ENCODE results near the gene MYO1D. TPM values are rescaled to one million over a fixed set of nuclear protein-coding genes. Genes with fewer than 3 reads are reported as not detected.

The MYO1D gene
- total and polyA plus RNA-seq, 2 of the 13 experiments (the other 11 are each of a cell fraction or from before 2014, with no cell fraction given): 13.2 to 17.3 TPM

DNA sequence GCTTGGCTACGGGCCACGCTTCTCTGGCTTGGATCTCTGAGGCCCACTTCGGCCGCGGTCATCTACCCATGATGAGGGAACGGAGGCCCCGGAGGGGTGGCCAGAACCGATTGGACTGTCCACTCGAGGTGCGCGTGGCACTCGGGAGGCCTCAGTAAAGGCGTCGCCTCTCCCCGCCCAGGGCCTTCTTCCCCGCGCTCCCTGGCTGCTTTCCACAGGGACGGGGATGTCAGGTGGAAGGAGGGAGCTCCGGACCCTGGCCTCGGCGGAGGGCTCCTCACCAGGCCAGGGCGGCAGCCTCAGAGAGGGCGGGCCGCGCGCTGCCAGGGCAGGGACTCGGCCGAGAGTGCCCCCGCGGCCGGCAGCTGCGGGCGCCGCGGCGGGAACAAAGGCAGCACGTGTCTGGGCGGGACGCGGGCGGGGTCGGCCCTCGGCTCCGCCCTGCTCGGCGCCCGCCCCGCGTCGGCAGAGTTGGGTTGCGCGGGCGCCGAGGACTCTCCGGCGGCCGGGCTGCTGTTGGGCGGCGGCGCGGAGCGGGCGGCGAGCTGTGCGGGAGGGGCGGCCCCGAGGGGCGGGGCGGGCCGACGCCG, 390.7 kb downstream of the MYO1D start (continued):
- TF ChIP-seq TARDBP (CRISPR knock-in tag; IDR thresholded peaks at IDR 0.05): 0 out of 2 replicates have a peak, but pooled peaks have one; percentile 43
- no peak for TF ChIP-seq KDM1A (CRISPR knock-in tag; IDR thresholded peaks at IDR 0.05)
- TF ChIP-seq AGO2 (optimal IDR thresholded peaks at IDR 0.05; ENCODE audit: low read depth, low read length): peak; percentile 88
- TF ChIP-seq EED (CRISPR knock-in tag; IDR thresholded peaks at IDR 0.05): no peak
- TF ChIP-seq POLR2AphosphoS2 (IDR thresholded peaks at IDR 0.05; ENCODE audit: low read depth, low read length): no peak
- no peak for TF ChIP-seq ZNF253 (CRISPR knock-in tag; IDR thresholded peaks at IDR 0.05; ENCODE audit: borderline replicate concordance)
- peak; percentile 80; the same call in 1 of the 2 replicates for TF ChIP-seq ZNF776 (CRISPR knock-in tag; IDR thresholded peaks at IDR 0.05)
- peak; percentile 41; the same call in 1 of the 2 replicates for TF ChIP-seq GFI1 (CRISPR knock-in tag; IDR thresholded peaks at IDR 0.05; ENCODE audit: borderline replicate concordance)
- TF ChIP-seq, protein P1, sequence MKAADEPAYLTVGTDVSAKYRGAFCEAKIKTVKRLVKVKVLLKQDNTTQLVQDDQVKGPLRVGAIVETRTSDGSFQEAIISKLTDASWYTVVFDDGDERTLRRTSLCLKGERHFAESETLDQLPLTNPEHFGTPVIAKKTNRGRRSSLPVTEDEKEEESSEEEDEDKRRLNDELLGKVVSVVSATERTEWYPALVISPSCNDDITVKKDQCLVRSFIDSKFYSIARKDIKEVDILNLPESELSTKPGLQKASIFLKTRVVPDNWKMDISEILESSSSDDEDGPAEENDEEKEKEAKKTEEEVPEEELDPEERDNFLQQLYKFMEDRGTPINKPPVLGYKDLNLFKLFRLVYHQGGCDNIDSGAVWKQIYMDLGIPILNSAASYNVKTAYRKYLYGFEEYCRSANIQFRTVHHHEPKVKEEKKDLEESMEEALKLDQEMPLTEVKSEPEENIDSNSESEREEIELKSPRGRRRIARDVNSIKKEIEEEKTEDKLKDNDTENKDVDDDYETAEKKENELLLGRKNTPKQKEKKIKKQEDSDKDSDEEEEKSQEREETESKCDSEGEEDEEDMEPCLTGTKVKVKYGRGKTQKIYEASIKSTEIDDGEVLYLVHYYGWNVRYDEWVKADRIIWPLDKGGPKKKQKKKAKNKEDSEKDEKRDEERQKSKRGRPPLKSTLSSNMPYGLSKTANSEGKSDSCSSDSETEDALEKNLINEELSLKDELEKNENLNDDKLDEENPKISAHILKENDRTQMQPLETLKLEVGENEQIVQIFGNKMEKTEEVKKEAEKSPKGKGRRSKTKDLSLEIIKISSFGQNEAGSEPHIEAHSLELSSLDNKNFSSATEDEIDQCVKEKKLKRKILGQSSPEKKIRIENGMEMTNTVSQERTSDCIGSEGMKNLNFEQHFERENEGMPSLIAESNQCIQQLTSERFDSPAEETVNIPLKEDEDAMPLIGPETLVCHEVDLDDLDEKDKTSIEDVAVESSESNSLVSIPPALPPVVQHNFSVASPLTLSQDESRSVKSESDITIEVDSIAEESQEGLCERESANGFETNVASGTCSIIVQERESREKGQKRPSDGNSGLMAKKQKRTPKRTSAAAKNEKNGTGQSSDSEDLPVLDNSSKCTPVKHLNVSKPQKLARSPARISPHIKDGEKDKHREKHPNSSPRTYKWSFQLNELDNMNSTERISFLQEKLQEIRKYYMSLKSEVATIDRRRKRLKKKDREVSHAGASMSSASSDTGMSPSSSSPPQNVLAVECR (CRISPR knock-in tag; IDR thresholded peaks at IDR 0.05; ENCODE audit: borderline replicate concordance): peak; percentile 66; the same call in 1 of the 2 replicates
- TF ChIP-seq NR2C2 (CRISPR knock-in tag; IDR thresholded peaks at IDR 0.05; ENCODE audit: borderline replicate concordance): no peak
- TF ChIP-seq SALL2 (CRISPR knock-in tag; IDR thresholded peaks at IDR 0.05): peak; percentile 68; the same call in 1 of the 2 replicates
- no peak for TF ChIP-seq RBAK (CRISPR knock-in tag; IDR thresholded peaks at IDR 0.05)
- TF ChIP-seq, protein P2, sequence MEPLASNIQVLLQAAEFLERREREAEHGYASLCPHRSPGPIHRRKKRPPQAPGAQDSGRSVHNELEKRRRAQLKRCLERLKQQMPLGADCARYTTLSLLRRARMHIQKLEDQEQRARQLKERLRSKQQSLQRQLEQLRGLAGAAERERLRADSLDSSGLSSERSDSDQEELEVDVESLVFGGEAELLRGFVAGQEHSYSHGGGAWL (CRISPR knock-in tag; IDR thresholded peaks at IDR 0.05): peak; percentile 52; the same call in 1 of the 2 replicates
- TF ChIP-seq, protein P3, sequence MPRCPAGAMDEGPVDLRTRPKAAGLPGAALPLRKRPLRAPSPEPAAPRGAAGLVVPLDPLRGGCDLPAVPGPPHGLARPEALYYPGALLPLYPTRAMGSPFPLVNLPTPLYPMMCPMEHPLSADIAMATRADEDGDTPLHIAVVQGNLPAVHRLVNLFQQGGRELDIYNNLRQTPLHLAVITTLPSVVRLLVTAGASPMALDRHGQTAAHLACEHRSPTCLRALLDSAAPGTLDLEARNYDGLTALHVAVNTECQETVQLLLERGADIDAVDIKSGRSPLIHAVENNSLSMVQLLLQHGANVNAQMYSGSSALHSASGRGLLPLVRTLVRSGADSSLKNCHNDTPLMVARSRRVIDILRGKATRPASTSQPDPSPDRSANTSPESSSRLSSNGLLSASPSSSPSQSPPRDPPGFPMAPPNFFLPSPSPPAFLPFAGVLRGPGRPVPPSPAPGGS (CRISPR knock-in tag; IDR thresholded peaks at IDR 0.05): peak; percentile 85; the same call in 1 of the 2 replicates
- TF ChIP-seq, protein P4, sequence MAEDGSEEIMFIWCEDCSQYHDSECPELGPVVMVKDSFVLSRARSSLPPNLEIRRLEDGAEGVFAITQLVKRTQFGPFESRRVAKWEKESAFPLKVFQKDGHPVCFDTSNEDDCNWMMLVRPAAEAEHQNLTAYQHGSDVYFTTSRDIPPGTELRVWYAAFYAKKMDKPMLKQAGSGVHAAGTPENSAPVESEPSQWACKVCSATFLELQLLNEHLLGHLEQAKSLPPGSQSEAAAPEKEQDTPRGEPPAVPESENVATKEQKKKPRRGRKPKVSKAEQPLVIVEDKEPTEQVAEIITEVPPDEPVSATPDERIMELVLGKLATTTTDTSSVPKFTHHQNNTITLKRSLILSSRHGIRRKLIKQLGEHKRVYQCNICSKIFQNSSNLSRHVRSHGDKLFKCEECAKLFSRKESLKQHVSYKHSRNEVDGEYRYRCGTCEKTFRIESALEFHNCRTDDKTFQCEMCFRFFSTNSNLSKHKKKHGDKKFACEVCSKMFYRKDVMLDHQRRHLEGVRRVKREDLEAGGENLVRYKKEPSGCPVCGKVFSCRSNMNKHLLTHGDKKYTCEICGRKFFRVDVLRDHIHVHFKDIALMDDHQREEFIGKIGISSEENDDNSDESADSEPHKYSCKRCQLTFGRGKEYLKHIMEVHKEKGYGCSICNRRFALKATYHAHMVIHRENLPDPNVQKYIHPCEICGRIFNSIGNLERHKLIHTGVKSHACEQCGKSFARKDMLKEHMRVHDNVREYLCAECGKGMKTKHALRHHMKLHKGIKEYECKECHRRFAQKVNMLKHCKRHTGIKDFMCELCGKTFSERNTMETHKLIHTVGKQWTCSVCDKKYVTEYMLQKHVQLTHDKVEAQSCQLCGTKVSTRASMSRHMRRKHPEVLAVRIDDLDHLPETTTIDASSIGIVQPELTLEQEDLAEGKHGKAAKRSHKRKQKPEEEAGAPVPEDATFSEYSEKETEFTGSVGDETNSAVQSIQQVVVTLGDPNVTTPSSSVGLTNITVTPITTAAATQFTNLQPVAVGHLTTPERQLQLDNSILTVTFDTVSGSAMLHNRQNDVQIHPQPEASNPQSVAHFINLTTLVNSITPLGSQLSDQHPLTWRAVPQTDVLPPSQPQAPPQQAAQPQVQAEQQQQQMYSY (CRISPR knock-in tag; IDR thresholded peaks at IDR 0.05): no peak
- TF ChIP-seq AKAP8 (CRISPR knock-in tag; IDR thresholded peaks at IDR 0.05): peak; percentile 20; the same call in 1 of the 2 replicates
- TF ChIP-seq ZNF777 (CRISPR knock-in tag; IDR thresholded peaks at IDR 0.05): 0 out of 2 replicates have a peak, but pooled peaks have one; percentile 15

All from HepG2 (cell line).